ENCODE measurements around the gene AKNA.

- no peak for TF ChIP-seq REST (IDR thresholded peaks at IDR 0.05; ENCODE audit: insufficient read depth in 1 of 2, low read depth in 2 of 2, low read length in 2 of 2)
- TF ChIP-seq TAF1 (IDR thresholded peaks at IDR 0.05; ENCODE audit: borderline replicate concordance, insufficient read depth, low read length) = no peak
- no peak for TF ChIP-seq POLR2AphosphoS5 (IDR thresholded peaks at IDR 0.05; ENCODE audit: low read depth, low read length)
- TF ChIP-seq SIN3A (IDR thresholded peaks at IDR 0.05; ENCODE audit: borderline replicate concordance, insufficient read depth, low read length) = no peak
Observed at GRCh38 chr9:114316605-114317230, 71.1 kb downstream of the AKNA start.

Measured in PFSK-1 (cell line).